DND-41 (cell line): ENCODE measurements around the gene PLEKHO1.
"Not testable (repeated sequence)": the region's sequence is repeated elsewhere in the genome, so short reads cannot be mapped to it uniquely, and the experiment has no call there.

ENCODE experiments used
- ATAC-seq: fragments of 200-7000 bp; cut with Tn5 transposase; 3 replicates; pipeline ENCODE4 v1.9.1; 2021; ENCODE audit warnings: low read depth; ENCODE audit not compliant: insufficient read depth
- DNase-seq: peaks from one replicate; pipeline ENCODE4 v3.0.0-alpha.2; 2020
- H2AFZ ChIP-seq: 2 replicates; pipeline ENCODE4 v1.6.0; 2012; ENCODE audit warnings: low read depth, low read length
- H3K27ac ChIP-seq: 2 replicates; pipeline ENCODE4 v1.5.1; 2012; ENCODE audit warnings: low read length, inconsistent platforms
- H3K27me3 ChIP-seq: fragments of 200-600 bp; sonication (generic); 2 replicates; pipeline ENCODE4 v1.6.0; 2012; ENCODE audit warnings: low read length, mild to moderate bottlenecking, inconsistent platforms; ENCODE audit not compliant: insufficient read depth, poor library complexity
- H3K36me3 ChIP-seq: 2 replicates; pipeline ENCODE4 v1.5.1; 2012; ENCODE audit warnings: low read length, inconsistent platforms; ENCODE audit not compliant: insufficient read depth
- H3K4me1 ChIP-seq: 2 replicates; pipeline ENCODE4 v1.5.1; 2012; ENCODE audit warnings: mild to moderate bottlenecking, low read length; ENCODE audit not compliant: insufficient read depth
- H3K4me2 ChIP-seq: 2 replicates; pipeline ENCODE4 v1.6.0; 2012; ENCODE audit warnings: mild to moderate bottlenecking, moderate library complexity, low read length, inconsistent platforms; ENCODE audit not compliant: insufficient read depth
- H3K4me3 ChIP-seq, 2 experiments: fragments of 200-600 bp in 1 of 2; shearing (Covaris generic) in 1 of 2; 2 replicates each; pipeline ENCODE4 v1.5.1; 2012 to 2016; ENCODE audit warnings: inconsistent platforms in 2 of 2, low read length in 2 of 2, mild to moderate bottlenecking in 2 of 2, low read depth in 1 of 2, moderate library complexity in 1 of 2
- H3K79me2 ChIP-seq: 2 replicates; pipeline ENCODE4 v1.6.0; 2012; ENCODE audit warnings: low read length, inconsistent platforms; ENCODE audit not compliant: insufficient read depth
- H3K9ac ChIP-seq: 2 replicates; pipeline ENCODE4 v1.6.0; 2012; ENCODE audit warnings: low read depth, mild to moderate bottlenecking, inconsistent platforms, low read length, moderate library complexity
- H3K9me3 ChIP-seq: 2 replicates; pipeline ENCODE4 v1.5.1; 2012; ENCODE audit warnings: low read length, moderate library complexity, mild to moderate bottlenecking, inconsistent platforms; ENCODE audit not compliant: insufficient read depth, severe bottlenecking
- H4K20me1 ChIP-seq: 2 replicates; pipeline ENCODE4 v1.6.0; 2012; ENCODE audit warnings: low read length; ENCODE audit not compliant: insufficient read depth
- CTCF ChIP-seq: IDR thresholded peaks from 2 replicates; pipeline ENCODE4 v1.5.1; 2012; ENCODE audit warnings: borderline replicate concordance, low read length, moderate library complexity, mild to moderate bottlenecking; ENCODE audit not compliant: poor library complexity, severe bottlenecking; ENCODE audit errors: extremely low read depth
- EZH2 ChIP-seq: IDR thresholded peaks from 3 replicates; pipeline ENCODE4 v1.6.1; 2012; ENCODE audit warnings: borderline replicate concordance, low read depth, mild to moderate bottlenecking, moderate library complexity, low read length, inconsistent platforms; ENCODE audit not compliant: severe bottlenecking

Gene PLEKHO1

GRCh38 chr1:150127464-150127863 lies 22.3 kb upstream of the PLEKHO1 start:
- peaks cover 4% of the 10 kb centered on the region; the same call in 1 of the 2 replicates for H3K36me3 ChIP-seq
- no peaks in the 10 kb centered on the region for H3K27me3 ChIP-seq

GRCh38 chr1:150127868-150128267 lies 21.8 kb upstream of the PLEKHO1 start:
- Histone ChIP-seq H3K9ac (no peak overlapping the region), H3K27me3 (no peaks in the 10 kb centered on the region), H3K79me2 (no peaks in the 10 kb centered on the region), H3K4me3 (no peak overlapping the region), H3K36me3 (peaks cover 4% of the 10 kb centered on the region; the same call in 1 of the 2 replicates), H2AFZ (no peak overlapping the region), H4K20me1 (no peaks in the 10 kb centered on the region), H3K27ac (no peak overlapping the region), H3K4me2 (no peak overlapping the region), H3K4me1 (no peaks in the 10 kb centered on the region), H3K9me3 (no peaks in the 10 kb centered on the region)
- ATAC-seq, result no peak
- no peak for TF ChIP-seq CTCF
- no peak for TF ChIP-seq EZH2
- DNase-seq, result no peak

More at GRCh38 chr1:150127464-150127863, 22.3 kb upstream of the PLEKHO1 start:
- Histone ChIP-seq H3K9me3 (no peaks in the 10 kb centered on the region), H3K4me3 (no peak overlapping the region), H4K20me1 (no peaks in the 10 kb centered on the region), H3K4me1 (no peaks in the 10 kb centered on the region), H2AFZ (no peak overlapping the region), H3K27ac (no peak overlapping the region), H3K4me2 (no peak overlapping the region), H3K79me2 (no peaks in the 10 kb centered on the region), H3K9ac (no peak overlapping the region)
- TF ChIP-seq EZH2 (no peak), CTCF (no peak)
- DNase-seq, result no peak
- ATAC-seq, result no peak

- no peaks in the 10 kb centered on the region for H4K20me1 ChIP-seq
- no peaks in the 10 kb centered on the region for H3K27me3 ChIP-seq
- TF ChIP-seq CTCF (no peak), EZH2 (no peak)
- DNase-seq (no peak), ATAC-seq (no peak)
- no peaks in the 10 kb centered on the region for H3K4me1 ChIP-seq
- H2AFZ ChIP-seq, result no peak overlapping the region
- no peaks in the 10 kb centered on the region for H3K9me3 ChIP-seq
- H3K36me3 ChIP-seq, result peaks cover under 1% of the 10 kb centered on the region; the same call in 1 of the 2 replicates
- H3K27ac ChIP-seq, result no peak overlapping the region
- no peaks in the 10 kb centered on the region for H3K79me2 ChIP-seq
- no peak overlapping the region for H3K4me3 ChIP-seq
- no peak overlapping the region for H3K4me2 ChIP-seq
- H3K9ac ChIP-seq, result no peak overlapping the region
Measured at GRCh38 chr1:150132372-150132771, 17.3 kb upstream of the PLEKHO1 start.

GRCh38 chr1:150134537-150134936 lies 15.2 kb upstream of the PLEKHO1 start:
- Histone ChIP-seq H4K20me1 (peaks cover 2% of the 10 kb centered on the region; the same call in 1 of the 2 replicates), H3K79me2 (no peaks in the 10 kb centered on the region), H2AFZ (no peak overlapping the region), H3K36me3 (no peaks in the 10 kb centered on the region), H3K9me3 (no peaks in the 10 kb centered on the region), H3K4me1 (no peaks in the 10 kb centered on the region), H3K4me3 (no peak overlapping the region), H3K4me2 (no peak overlapping the region), H3K9ac (no peak overlapping the region), H3K27me3 (no peaks in the 10 kb centered on the region), H3K27ac (no peak overlapping the region)
- no peak for ATAC-seq
- TF ChIP-seq EZH2 (no peak), CTCF (no peak)
- DNase-seq, result no peak

- H3K9me3 ChIP-seq, ATAC-seq: not testable (repeated sequence)
Measured at GRCh38 chr1:150135400-150135799, 14.3 kb upstream of the PLEKHO1 start.

More at GRCh38 chr1:150135400-150135799, 14.3 kb upstream of the PLEKHO1 start:
- not testable (repeated sequence) for H3K79me2 ChIP-seq, H3K4me2 ChIP-seq, H3K4me1 ChIP-seq, H3K27me3 ChIP-seq, DNase-seq, H2AFZ ChIP-seq, H3K9ac ChIP-seq, H3K36me3 ChIP-seq, H3K4me3 ChIP-seq, H4K20me1 ChIP-seq, H3K27ac ChIP-seq
